ENCODE measurements around the gene AURKAIP1.

Gene AURKAIP1

DNA sequence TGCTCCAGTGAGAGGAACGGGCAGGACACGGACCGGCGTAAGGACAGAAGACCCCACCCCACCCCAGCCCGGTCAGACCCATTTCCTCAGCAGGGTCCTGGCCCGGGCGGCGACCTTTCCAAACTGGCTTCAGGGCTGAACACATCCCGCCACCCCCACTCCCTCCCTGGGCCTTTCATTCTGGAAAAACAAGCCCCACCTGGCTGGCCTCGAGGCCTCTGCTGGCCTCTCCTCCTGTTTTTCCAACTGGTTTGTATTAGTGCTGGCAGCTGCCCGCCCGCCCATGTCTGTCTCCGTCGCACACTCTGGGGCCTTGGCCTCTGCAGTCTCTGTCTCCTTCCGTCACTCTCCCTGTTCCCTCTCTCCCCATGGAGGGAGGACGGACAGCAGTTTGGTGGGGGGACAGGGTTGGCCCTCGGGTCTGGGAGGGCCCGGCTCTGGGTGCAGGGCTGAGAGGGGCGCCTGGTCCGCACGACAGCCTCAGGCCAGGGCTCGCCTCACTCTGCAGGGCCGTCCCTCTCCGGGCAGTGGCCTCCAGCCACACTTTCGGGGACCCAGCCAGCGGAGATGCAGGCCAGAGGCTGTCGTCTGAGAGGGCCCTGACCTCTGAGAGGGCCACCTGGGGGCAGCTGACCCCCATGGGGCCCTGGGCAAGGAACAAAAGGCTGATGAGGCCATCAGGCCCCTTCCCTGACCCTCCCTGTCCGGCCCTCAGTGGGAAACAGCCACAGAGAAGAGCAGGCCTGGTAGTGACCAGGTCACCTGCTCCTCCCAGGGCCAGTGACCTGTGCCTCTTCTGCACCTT, 15.1 kb downstream of the AURKAIP1 start:
- no peak for DNase-seq

GRCh38 chr1:1359308-1359663, 15.7 kb downstream of the AURKAIP1 start:
- DNase-seq = no peak

- no peak for DNase-seq
Observed at GRCh38 chr1:1358433-1359271, 16.4 kb downstream of the AURKAIP1 start, which contains the start of gene MXRA8. Gene MXRA8, minus strand, starts transcription at chr1:1358555. Its CDS starts 51 bp downstream, at chr1:1358504.

DNA sequence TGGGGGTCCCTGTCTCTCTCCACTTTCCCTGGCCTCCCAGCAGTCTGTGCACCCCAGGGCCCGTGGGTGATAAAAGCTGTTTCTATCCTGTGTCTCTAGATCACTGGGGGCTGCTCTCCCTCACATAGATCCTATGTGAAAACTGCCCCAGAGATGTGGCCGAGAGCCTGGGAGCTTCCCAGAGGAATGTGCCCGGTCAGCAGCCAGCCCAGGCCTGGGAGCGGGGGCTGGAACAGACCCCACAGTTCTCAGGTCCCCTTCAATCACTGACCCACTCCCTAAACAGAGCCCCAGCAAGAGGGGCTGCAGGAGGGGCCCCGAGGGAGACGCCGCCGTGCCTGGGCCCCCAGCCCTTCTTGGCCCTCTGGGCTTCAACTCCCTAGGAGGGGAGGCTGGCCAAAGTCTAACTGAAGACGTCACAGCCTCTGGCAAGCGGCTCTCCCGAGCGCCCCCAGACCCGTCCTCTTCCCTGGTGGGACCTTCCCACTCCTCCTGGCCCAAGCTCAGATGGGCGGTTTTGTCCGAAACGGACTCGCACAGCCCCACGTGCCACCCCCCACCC, 17.1 kb downstream of the AURKAIP1 start:
- DNase-seq = no peak

DNA sequence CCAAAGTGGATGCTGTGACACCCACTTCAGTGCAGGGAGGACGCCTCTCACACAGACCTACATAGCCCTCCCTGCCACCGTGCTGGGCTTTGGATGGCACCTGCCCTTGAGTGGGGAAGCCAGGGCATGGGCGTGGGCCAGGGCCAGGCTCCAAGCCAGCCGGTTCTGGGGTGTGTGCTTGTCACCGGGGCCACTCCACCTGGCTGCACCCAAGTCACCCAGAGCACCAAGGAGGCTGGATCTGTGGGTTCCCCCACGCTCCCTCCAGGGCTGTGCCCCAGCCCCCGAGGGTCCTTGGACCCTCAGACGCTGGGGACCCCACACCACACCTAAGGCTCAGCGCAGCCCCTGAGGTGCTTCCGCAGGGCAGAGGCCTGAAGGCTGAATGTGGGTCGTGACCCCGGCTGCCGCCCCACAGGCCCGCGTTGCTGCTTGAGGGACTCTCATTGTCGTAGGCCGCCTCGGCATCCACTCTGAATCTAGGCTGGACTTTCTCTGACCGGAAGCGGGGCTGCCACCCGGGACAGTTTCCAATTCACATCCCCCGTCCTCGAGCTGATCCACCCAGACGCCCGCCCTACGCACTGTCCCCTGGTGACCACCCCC, 18.1 kb downstream of the AURKAIP1 start:
- DNase-seq = no peak

GRCh38 chr1:1356166-1356795, 18.7 kb downstream of the AURKAIP1 start:
- no peak for DNase-seq

DNA sequence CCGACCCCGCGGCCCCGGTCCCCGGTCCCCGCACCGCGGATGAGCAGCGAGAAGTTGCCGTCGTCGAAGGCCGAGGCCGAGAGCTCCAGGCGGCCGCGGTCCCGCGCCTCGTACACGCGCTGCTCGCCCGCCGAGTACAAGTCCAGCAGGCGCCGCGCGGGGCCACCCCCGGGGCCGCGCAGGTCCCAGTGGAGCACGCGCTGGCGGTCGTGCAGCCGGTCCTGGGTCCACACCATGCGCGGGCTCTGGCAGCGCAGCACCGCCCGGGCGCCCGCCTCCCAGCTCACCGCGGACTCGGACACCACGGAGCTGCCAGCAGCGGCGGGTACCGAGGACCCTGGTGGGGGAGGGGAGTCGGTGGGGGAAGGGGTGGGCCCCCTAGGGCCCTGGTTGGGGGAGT, 19.6 kb downstream of the AURKAIP1 start:
- no peak for DNase-seq

DNA sequence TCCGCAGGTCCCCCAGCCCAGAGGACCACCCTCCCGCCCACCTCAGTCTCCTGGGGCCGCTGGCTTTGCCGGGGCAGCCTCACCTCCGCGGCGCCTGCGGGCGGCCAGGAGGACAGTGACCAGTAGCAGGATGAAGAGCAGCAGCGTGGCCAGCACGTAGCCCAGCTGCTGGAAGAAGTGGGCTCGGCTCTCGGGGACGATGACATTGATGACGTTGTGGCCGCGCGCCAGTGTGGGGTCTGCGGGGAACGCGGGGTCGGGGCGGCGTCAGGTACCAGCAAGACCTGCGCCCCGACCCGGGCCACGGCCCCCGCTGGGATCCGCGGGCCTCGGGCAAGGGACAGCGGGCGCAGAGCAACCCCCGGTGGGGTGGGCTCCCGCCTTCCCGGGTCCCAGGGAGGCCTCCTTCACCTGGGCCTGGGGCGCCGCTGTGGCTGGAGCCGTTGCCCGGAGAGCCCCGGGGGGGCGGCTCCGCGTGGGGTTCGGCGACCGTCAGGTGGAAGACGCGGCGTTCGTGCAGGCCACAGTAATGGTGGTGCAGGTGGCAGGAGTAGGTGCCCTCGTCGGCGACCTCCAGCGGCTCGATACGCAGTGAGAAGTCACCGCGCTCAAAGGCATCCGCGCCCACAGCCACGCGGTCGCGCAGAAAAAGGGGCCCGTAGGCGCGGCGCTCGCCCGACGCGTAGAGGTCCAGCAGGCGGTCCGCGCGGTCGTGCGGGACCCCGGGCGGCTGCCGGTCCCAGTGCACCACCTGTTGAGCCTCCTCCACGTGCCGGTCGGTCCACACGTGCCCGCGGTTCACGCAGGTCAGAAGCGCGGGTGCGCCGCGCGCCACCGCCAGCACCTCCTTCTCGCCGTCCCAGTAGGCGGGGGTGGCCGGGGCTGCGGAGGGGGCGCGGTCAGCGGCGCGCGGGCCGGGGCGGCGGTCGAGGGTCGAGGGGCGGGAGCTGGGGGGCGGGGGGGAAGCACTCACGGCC, 20.4 kb downstream of the AURKAIP1 start:
- peak in 1 of 2 donors; percentile 26 for DNase-seq

GRCh38 chr1:1353389-1354151, 21.4 kb downstream of the AURKAIP1 start:
- no peak for DNase-seq

GRCh38 chr1:1352786-1353388, 22.1 kb downstream of the AURKAIP1 start:
- DNase-seq = no peak

DNA sequence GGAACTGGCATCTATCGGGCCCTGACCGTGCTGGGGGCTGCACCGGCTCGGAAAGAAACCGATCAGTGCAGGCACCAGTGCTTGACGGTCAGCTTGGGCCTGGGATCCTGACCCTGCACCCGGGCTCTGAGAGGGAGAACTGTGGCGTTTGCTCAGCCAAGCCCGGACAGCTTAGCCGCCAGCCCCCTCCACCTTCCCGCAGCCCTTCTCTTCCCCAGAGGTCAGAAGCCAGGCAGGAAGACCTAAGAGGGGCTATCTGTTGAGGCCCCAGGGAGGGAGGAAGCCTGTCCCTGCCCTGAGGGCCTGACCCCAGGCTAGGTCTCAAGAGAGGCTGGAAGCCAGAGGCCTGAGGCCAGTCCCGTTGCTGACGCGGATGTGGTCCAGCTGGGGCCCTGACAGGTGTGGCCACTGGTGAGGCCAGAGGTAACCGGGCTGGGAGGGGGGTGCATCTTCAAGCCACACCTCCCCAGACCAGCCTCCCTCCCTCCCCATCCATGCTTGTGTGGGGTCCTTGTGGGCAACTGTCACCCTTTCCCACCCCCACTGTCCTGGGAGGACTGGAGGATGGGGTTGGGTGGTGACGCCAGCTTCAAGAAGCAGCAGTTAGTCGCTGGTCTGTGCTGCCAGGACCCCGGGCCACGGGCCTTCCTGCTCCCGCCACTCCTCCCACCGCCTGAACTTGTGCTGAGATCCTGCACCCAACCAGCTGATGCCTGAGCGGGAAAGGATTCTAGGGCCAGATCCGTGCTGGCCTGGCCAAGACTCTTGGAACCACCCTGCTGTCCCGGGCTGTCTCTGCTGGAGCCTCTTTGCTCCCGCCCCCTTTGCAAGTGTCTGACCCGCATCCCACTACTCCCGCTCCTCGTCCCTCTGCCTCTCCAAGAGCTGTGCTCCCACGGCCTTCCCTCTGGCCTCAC, 23.2 kb downstream of the AURKAIP1 start:
- no peak for DNase-seq

DNA sequence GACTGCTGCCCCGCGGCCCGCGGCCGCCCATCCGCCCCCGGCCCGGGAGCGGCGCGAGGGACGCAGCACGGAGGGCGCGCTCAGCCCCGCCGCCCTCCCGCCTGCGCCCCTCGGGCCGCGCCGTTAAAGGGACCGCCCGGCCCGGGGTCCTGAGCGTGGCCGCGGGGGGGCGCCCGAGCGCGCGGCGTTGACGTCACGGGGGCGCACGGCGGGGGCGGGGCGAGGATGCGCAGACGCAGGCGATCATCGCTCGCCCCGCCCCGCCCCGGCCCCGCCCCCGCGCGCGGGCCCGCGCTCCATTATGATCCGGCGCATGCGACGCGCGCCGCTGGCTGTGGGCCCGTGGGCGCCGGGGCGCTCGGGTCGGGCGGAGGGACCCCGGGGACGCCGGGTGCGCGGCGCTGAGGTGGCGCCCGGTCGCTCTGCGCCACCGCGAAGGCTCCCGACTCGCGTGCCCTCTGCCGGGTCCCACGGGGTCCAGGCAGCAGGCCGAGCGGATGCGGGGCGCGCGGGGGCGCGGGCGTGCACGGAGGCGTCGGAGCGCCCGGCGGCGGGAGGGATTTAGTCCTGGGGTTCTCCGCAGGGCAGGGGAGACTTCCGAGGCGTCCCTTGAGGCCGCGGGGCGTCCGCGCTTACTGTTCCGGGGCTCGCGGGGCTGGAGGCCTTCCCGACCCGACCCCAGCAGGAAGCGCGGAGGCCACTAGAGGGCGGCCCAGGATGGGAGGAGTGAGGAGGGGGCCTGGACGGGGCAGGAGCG, 25.6 kb downstream of the AURKAIP1 start, which contains the start of gene DVL1:
Gene DVL1, minus strand, starts transcription at position 163 of the 757 bp plus-strand sequence. CDS start 353 bp downstream, outside the sequence.
- peak; percentile 66 to 73 for DNase-seq

DNA sequence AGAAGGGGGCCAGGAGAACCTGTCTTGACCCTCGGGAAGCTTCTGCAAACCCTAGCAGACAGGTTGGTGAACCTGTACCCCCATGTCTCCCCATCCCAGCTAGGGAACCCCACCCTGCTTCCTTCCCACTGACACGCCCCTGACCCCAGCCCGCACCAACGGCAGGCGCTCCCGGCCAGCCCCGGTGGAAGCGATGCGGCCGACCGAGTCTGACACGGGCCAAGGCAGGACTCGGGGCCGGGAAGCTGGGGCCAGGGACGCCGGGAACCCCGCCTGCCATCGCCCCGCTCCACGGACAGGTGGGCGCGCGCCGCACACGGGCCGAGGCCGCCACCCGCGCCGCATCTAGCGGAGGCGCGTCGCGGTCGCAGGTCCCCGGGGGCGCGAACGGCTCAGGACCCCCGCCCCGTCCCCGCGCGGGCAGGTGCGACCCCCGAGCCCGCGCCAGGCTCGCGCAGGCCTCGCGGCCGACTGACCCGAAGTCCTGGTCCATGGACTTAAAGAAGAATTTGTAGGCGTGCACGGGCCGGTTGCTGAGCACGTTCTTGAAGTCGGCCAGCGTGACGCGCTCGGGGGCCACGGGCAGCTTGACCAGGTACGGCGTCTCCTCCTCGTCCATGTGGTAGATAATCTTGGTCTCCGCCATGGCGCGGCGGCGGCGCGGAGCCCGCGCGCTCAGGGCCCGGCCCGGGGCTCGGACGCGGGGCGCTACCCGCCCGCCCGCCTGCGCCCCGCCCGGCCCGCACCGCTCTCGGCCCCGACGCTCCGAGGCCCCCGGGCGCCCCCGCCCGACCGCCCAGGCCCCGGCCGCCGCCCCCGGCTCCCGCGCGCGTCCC, 26.4 kb downstream of the AURKAIP1 start:
- no peak for DNase-seq

GRCh38 chr1:1347663-1348419, 27.2 kb downstream of the AURKAIP1 start:
- no peak for DNase-seq

DNA sequence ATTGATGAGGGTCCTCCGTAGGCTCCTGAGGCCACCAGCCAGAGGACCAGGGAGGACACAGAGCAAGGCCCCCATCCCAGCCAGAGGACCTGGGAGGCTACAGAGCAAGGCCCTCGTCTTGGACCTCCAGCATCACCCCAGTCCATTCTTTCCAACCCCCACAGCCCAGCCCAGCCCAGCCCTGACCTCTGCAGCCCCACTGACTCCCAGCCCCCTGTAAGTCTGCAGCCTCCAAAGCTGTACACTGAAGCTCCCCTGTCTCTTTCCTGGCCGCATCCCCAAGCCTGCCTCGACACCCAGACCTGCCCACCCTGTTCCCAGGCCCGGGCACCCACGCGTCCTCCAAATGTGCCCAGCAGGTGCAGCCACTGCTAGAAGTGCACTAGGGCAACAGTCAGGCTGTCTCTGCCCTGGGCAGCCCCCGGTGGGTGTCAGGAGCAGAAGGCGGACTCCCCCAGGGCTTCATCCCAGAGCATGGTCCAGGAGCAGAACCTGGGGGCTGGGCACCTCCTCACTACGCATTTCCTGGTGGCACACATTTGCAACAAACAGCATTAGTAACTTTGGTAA, 27.9 kb downstream of the AURKAIP1 start:
- no peak for DNase-seq

DNA sequence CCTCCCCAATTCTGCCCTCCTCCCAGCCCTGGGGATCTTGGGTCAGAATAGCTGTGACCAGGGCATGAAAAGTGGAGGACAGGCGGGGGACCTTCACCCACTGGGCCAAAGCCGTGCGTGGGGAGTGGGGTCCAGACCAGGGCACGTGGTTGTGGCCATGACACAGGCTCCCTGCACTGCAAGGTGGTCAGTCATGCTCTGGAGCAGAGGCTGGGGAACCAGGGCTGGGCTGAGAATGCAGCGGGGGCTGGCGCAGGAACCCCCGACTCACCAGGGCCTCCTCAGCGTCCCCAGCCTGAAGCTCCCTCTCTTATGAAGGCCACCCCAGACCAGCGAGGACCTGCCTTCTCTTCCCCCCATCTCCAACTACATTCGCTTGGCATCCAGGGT, 28.5 kb downstream of the AURKAIP1 start:
- DNase-seq = no peak
